ENCODE data around the gene CSGALNACT2. TPM values are rescaled to one million over a fixed set of nuclear protein-coding genes. Genes with fewer than 3 reads are reported as not detected.
"Not testable (repeated sequence)": the region's sequence is repeated elsewhere in the genome, so short reads cannot be mapped to it uniquely, and the experiment has no call there.

The CSGALNACT2 gene
- total RNA-seq, 2 donors from 2014 or later, result 4.7 to 6.7 TPM

GRCh38 chr10:43218206-43218950 lies 80.1 kb downstream of the CSGALNACT2 start:
- DNase-seq (no peak), ATAC-seq (no peak)
- intact Hi-C loops (cut with DNase I, micrococcal nuclease), result no loop called here

DNA sequence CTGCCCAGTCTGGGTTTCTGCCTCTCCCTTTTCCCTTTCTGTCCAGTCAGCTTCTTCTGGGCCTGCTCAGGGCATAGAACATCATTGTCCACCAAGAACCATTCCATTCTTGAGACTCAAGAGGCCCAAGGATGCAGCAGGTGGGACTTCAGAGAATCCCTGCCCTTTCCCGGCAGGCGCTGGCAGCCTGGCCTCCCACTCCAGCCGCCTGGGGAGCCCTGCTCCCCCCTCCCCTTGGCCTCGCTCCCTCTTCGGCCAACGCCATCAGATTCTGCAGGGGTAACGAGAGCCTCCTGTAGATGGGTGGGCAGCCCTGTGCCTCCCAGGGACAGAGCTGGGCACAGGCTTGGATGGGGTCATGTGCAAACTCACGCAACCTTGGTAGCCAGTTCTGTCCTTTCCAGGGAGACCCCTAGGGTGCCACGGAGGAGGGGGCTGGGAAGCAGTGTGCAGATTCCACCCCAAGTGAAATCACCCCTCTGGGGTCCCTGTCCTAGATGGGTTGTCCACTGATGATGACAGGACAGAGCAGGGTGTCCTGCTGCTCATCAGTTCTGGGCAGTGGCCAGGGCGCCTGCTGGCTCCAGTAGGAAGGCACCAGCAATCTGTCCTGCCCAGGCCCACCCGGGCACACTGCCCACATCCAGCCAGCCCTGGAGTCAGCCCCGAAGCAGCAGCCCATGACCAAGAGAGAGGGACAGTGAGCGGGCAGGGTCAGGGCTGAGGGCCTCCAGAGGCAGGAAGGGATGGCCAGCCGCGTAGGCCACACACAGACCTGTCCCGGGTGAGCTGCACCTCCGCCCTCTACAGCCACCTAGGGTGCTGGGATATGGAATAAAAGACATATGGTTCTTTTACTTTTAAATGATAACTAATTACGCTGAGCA lies 80.9 kb downstream of the CSGALNACT2 start:
- DNase-seq (no peak), ATAC-seq (no peak)
- intact Hi-C loops (cut with DNase I, micrococcal nuclease), result no loop called here

GRCh38 chr10:43219848-43220247 lies 81.6 kb downstream of the CSGALNACT2 start:
- ATAC-seq, result no peak
- intact Hi-C loops (cut with DNase I, micrococcal nuclease), result no loop called here
- DNase-seq, result peak in 1 of 2 donors; percentile 6

DNA sequence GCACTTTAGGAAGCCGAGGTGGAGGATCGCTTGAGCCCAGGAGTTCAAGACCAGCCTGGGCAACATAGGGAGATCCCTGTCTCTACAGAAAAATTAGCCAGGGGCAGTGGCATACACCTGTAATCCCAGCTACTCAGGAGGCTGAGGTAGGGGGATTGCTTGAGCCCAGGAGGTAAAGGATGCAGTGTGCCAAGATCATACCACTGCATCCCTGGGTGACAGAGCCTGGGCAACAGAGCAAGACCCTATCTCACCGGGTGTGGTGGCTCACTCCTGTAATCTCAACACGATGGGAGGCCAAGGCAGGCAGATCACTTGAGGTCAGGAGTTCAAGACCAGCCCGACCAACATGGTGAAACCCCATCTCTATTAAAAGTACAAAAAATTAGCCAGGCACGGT lies 82.0 kb downstream of the CSGALNACT2 start:
- intact Hi-C loops (cut with DNase I, micrococcal nuclease); ATAC-seq: not testable (repeated sequence)
- peak in 1 of 2 donors; percentile 5 for DNase-seq

DNA sequence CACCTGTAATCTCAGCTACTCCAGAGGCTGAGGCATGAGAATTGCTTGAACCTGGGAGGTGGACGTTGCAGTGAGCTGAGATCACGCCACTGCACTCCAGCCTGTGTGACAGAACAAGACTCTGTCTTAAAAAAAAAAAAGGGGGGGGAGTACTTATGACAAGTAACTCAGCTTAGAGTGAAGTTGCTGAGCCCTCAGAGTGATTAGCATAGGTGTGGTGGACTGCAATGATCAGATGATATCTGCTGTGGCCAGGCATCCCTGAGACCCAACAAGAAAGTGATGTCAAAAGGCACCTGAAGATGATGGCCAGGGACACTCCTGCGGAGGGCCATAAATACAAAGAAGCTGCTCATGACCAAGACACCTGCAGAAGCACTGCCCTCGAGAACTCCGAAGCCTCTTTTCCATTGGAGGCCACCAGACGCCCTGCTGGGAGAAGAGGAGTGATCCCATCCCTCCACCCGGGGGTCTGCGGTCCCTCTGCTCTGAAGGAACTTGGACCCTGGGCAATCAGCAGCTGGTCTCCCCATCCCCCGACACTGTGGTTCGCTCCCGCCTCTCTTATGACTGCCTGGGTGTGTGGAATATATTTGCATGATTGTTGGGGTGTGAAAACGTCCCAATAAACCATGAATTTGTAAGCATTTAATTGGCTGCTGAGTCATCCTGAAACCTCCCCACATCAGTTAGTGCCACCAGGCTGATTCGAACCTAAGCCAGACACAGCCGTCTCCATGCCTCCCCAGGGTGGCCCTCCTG lies 82.6 kb downstream of the CSGALNACT2 start:
- ATAC-seq, result no peak
- DNase-seq, result peak; percentile 1 to 5
- intact Hi-C loops (cut with DNase I, micrococcal nuclease), result no loop called here

DNA sequence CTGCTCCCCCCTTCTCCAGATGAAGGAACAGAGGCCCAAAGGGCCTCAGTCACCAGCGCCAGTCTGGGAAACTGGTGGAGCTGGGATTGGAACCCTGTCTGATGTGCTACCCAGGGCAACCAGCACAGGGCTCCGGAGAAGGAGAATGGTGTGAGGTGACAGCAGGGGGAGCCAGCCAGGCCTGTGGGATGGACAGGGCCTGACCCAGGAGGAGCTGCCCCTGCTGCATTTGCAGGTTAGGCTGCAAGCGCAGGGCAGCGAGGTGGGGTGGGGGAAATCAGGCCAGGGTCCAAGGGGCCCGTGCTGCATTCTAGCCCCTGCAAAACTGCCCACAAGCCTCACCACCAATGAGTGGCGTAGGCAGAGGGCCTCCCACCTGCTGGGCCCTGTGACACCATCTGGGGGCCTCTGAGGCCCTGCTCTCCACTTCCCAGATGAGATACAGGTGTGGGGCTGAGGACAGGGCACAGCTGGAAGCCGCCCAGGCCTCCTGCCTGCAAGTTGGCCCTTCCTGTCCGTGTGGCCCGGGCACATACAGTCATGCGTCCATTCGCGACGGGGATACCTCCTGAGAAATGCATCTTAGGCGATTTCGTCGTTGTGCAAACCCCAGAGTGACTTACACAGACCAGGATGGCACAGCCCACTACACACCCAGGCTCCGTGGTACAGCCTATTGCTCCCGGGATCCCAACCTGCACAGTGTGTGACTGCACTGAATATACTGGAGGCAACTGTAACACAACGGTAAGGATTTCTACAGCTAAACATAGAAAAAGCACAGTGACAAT lies 83.4 kb downstream of the CSGALNACT2 start:
- ATAC-seq (no peak), DNase-seq (peak; percentile 9 to 10)

GRCh38 chr10:43222210-43222720 lies 84.0 kb downstream of the CSGALNACT2 start:
- intact Hi-C loops (cut with DNase I, micrococcal nuclease), result no loop called here
- ATAC-seq, result no peak

More for the DNA sequence above, 83.4 kb downstream of the CSGALNACT2 start:
- intact Hi-C loops (cut with DNase I, micrococcal nuclease), result no loop called here

DNA sequence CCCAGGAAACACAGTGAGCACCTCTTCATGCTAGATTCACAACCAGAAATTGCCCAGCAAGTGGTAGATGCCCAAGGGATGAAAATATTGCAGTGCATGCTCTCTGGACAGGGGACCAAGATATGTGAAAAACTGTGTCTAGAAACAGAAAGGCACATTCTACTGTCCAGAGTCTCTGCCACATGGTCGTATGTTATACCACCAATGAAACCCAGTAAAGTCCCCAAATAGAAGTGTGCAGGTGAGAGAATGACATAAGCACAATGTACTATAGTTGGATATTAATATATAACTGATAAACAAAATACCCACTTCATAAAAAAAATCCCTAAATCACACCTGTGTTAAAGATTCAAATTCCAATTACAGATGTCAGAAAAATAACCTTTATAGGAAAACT lies 84.8 kb downstream of the CSGALNACT2 start:
- ATAC-seq, result no peak
- no peak for DNase-seq
- intact Hi-C loops (cut with DNase I, micrococcal nuclease), result no loop called here

More at GRCh38 chr10:43222210-43222720, 84.0 kb downstream of the CSGALNACT2 start:
- peak in 1 of 2 donors; percentile 5 for DNase-seq

DNA sequence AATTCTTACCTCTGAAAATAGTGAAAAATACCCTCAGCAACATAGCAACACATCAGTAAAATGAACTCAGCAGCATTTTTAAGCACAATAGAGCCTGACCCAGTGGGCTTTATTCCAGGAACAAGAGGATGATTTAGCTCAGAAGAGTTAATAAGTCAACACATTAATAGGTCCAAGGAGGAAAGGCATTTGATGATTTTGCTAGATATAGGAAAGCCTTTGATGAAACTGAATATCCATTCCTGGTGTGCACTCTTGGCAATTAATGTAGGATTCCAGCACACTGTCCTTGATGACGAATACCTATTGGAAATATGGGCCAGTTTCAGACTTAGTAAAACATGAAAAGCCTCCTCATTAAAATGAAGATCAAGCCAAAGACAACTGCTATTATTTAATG lies 86.1 kb downstream of the CSGALNACT2 start:
- no peak for ATAC-seq
- intact Hi-C loops (cut with DNase I, micrococcal nuclease), result no loop called here

DNA sequence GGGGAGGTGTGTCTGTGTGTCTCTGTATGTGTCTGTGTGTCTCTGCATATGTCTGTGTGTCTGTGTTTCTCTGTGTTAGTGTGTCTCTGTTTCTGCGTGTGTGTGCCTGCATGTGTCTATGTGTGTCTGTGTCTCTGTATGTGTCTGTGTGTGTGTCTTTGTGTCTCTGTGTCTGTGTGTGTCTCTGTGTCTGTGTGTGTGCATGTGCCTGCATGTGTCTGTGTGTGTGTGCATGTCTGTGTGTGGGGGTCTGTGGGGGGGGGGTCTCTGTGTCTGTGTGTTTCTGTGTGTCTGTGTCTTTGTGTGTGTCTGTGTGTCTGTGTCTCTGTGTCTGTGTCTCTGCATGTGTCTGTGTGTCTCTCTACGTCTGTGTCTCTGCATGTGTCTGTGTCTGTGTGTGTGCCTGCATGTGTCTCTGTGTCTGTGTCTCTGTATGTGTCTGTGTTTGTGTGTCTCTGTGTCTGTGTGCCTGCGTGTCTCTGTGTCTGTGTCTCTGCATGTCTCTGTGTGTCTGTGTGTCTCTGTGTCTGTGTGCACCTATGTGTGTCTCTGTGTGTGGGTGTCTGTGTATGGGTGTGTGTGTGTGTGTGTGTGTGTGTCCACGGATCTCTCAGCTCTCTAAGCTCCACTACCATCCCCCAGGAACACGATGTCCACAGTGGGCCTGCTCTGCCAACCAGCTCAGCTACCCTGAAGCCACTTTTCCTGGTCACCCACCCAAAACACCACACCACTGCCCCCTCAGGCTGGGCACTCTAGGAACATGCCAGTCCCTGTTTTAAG lies 87.0 kb downstream of the CSGALNACT2 start:
- DNase-seq, result no peak
- ATAC-seq, result no peak
- intact Hi-C loops (cut with DNase I, micrococcal nuclease), result no loop called here

More for the DNA sequence above, 86.1 kb downstream of the CSGALNACT2 start:
- no peak for DNase-seq

DNA sequence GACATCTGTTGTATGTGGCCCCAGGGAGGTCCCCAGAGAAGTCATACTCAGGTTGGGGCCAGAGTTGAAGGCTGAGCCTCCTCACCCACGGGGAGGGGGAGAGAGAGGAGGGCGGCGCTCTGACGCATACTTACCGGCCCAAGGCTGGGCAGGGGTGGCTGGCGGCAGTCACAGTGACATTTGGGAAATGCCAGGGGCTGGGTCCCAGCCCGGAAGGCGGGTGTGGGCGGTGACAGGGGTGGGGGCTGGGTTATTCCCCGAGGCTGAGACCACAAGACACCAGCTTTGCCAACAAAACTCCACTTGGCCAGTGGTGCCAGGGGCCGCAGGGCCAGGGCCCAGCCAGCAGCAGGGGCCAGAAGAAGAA lies 87.5 kb downstream of the CSGALNACT2 start:
- ATAC-seq, result no peak
- DNase-seq, result peak; percentile 1 to 16
- intact Hi-C loops (cut with DNase I, micrococcal nuclease), result no loop called here

GRCh38 chr10:43226441-43226840 lies 88.2 kb downstream of the CSGALNACT2 start:
- intact Hi-C loops (cut with DNase I, micrococcal nuclease), result no loop called here
- no peak for ATAC-seq
- peak; percentile 0 to 8 for DNase-seq

- DNase-seq, result peak; percentile 1 to 14
- ATAC-seq, result no peak
- intact Hi-C loops (cut with DNase I, micrococcal nuclease), result no loop called here
These were observed 88.9 kb downstream of the CSGALNACT2 start for GRCh38 chr10:43226851-43227845.

- DNase-seq (peak; percentile 2 to 19), ATAC-seq (no peak)
- intact Hi-C loops (cut with DNase I, micrococcal nuclease), result no loop called here
These were observed 89.9 kb downstream of the CSGALNACT2 start for GRCh38 chr10:43227911-43228782.

- peak in 1 of 2 donors; percentile 11 for DNase-seq
- no peak for ATAC-seq
- intact Hi-C loops (cut with DNase I, micrococcal nuclease), result no loop called here
These were observed 90.5 kb downstream of the CSGALNACT2 start for GRCh38 chr10:43228783-43229207.
